ENCODE results near the gene MPZL3.
"Not testable (repeated sequence)": the region's sequence is repeated elsewhere in the genome, so short reads cannot be mapped to it uniquely, and the experiment has no call there.

The MPZL3 gene

DNA sequence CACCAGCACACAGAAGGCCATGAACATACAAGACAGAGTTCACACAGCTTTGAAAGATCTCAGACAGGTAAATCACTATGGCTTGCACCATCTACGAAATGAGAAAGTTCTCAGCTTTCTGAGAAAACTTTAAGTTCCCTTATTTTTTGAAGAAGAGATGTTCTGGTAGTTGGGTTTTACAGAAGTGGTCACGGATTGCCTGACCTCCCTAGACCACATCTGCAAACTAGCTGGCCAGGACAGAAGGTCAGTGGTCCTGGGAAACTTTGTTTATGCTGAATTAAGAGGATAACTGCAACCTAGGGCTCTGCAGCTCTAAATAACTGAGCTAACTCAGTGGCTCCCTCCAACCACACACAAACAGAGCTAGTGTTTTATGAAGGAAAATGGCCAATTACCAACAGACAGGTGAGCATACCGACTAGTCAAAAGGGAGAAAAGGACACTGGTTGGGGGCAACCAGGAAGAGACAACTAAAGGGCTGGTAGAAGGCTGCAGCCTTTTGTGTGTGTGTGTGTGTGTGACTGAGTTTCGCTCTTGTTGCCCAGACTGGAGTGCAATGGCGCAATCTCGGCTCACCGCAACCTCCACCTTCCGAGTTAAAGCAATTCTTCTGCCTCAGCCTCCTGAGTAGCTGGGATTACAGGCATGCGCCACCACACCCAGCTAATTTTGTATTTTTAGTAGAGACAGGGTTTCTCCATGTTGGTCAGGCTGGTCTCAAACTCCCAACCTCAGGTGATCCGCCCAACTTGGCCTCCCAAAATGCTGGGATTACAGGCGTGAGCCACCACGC lies 67.2 kb downstream of the MPZL3 start:
- DNase-seq (ENCODE audit: low read depth, low spot score): no peak

DNA sequence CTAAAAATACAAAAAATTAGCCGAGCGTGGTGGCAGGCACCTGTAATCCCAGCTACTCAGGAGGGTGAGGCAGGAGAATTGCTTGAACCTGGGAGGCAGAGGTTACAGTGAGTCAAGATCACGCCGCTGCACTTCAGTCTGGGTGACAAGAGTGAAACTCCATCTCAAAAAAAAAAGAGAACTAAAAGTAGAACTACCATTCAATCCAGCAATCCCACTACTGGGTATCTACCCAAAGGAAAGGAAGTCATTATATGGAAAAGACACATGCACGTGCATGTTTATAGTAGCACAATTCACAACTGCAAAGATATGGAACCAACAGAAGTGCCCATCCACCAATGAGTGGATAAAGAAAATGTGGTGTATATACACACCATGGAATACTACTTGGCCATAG lies 68.5 kb downstream of the MPZL3 start:
- DNase-seq (ENCODE audit: low read depth, low spot score): not testable (repeated sequence)

DNA sequence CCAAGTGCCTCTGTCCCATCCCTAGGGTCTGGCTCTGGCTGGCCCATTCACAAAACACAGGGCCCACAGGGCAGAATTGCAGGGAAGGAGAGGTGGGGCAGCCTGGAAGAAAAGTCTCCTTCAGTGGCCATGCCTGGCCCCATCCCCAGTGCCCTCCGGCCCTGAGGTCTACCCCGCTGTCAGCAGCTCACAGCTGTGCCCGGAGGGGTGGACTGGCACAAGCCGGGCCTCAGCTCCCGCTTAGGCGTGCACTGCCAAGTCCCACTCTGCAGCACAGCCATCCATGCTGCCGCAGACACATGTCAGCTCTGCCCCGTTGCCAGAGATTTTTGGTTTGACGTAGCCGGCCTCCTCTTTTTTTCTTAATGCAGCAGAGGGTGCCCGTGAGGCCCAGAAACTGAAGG lies 71.9 kb downstream of the MPZL3 start:
- no peak for DNase-seq (ENCODE audit: low read depth, low spot score)

DNA sequence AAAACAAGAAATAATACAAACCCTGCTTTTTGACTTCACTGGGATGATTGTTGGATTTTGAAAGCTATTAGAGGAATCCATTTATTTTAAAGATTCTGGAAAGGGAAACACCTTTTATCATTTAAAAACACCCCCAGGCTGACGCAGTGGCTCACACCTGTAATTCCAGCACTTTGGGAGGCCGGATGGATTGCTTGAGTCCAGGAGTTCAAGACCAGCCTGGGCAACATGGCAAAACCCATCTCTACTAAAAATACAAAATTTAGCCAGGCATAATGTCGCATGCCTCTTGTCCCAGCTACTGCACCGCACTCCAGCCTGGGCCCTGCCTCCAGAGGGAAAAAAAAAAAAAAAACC lies 75.4 kb downstream of the MPZL3 start:
- DNase-seq (ENCODE audit: low read depth, low spot score): no peak
